Natural killer cell treated with Interleukin-12 subunit alpha and Interleukin-12 subunit beta and Interleukin-15 and Interleukin-18, amount 100 ng/mL, for 72 hours (primary cell): ENCODE data around the gene ACADSB. TPM values are rescaled to one million over a fixed set of nuclear protein-coding genes. Genes with fewer than 3 reads are reported as not detected.

Source experiments
- ATAC-seq, 2 donors: fragments of 150-1000 bp; cut with Tn5 transposase in 1 of 2; sonication (Bioruptor Pico), chemical (Tn5 transposase) in 1 of 2; 2 replicates each; pipeline ENCODE4 v1.10.0; 2021
- DNase-seq: peaks from one replicate; pipeline ENCODE4 v3.0.0; 2022; ENCODE audit warnings: low spot score
- H3K27ac Mint-ChIP-seq, 2 donors: 1 replicate in 1 of 2; 2 replicates in 1 of 2; pipeline ENCODE4 v1.8.0; 2022; ENCODE audit warnings: mixed read lengths in 2 of 2, mild to moderate bottlenecking in 1 of 2, moderate library complexity in 1 of 2
- H3K27me3 Mint-ChIP-seq, 2 donors: 1 replicate in 1 of 2; 2 replicates in 1 of 2; pipeline ENCODE4 v1.8.0; 2022; ENCODE audit warnings: mixed read lengths in 2 of 2
- H3K36me3 Mint-ChIP-seq: one replicate; pipeline ENCODE4 v1.8.0; 2022; ENCODE audit warnings: mixed read lengths
- H3K4me1 Mint-ChIP-seq, 2 donors: 1 replicate in 1 of 2; 2 replicates in 1 of 2; pipeline ENCODE4 v1.8.0; 2022; ENCODE audit warnings: low read depth in 2 of 2, mixed read lengths in 2 of 2, mild to moderate bottlenecking in 1 of 2
- H3K4me3 Mint-ChIP-seq: one replicate; pipeline ENCODE4 v1.8.0; 2022; ENCODE audit warnings: mixed read lengths
- H3K9me3 Mint-ChIP-seq: 2 replicates; pipeline ENCODE4 v1.8.0; 2022; ENCODE audit warnings: mixed read lengths
- total RNA-seq, 2 donors: library from RNA; stranded (reverse); gene quantifications; one replicate each; pipeline ENCODE4 v1.2.3, GENCODE V29; 2022

The ACADSB gene
- total RNA-seq, 2 donors from 2014 or later = 15.0 to 24.0 TPM

DNA sequence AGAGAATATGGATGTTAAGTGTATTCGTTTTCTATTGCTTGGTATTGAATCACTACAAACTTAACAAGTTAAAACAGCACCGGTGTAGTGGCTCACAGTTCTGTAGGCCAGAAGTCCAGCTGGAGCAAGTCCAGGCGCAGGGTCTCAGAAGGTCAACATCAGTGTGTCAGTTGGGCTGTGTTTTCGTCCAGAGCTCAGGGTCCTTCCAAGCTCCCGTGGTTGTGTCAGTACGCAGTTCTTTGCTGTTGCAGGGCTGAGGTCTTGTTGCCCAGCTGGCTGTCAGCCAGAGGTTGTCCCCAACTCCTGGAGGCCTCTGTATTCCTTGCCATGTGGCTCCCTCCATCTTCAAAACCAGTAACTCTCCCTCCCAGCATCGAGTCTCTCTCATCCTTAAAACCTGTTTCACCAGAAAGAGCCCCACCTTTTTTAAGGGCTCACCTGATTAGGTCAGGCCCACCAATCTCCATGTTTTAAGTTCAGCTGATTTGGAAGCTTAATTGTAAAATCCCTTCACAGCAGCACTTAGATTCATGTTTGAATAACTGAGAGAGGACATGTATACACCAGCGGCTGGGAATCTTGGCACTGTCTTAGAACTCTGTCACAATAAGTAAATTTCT, 26.8 kb downstream of the ACADSB start:
- H3K4me1 Mint-ChIP-seq = peaks cover 11 to 13% of the 10 kb centered on the region in 2 donors
- no peak overlapping the region for H3K4me3 Mint-ChIP-seq
- no peaks in the 10 kb centered on the region for H3K36me3 Mint-ChIP-seq
- no peak overlapping the region for H3K27ac Mint-ChIP-seq
- DNase-seq (no peak), ATAC-seq (no peak)
- no peaks in the 10 kb centered on the region for H3K9me3 Mint-ChIP-seq
- H3K27me3 Mint-ChIP-seq = no peaks in the 10 kb centered on the region

DNA sequence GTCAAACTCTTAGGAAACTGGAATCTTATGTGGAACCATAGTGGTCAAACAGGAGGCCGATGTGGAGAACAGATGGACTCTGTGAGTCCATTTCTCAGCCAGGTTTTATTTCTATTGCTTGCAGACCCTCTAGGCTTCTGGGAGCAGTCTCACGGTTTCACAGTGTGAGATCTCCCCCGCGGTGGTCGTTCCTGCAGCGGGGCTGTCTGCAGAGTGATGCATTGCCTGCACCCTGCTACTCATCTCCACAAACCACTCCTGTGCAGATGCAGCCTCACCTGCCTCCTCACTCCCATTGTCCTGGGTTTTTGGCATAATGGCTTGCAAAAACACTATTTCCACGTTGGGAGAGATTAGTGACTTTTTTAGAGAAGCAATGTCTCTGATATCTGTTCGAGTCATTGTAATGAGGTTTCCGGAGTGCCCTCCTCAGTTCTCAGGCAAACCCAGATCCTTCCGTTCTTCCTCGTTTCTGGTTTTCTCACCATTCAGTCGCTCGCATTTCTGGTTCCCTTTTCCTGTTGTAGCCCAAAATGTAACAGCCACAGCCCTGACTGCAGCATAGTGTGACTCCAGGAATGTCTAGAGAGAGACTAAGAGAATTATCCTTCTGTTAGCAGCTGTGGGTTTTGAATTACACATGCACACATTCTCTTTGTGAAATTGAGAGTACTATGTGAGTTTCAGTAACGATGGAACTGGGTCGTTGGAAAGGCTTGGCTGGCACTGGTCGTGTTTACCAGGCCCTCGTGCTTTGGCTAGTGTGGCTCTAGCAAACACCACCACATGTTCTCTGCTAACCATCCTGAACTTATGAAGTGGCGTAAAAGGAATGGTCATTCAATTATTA, 30.2 kb downstream of the ACADSB start:
- DNase-seq (no peak), ATAC-seq (peak; percentile 60 to 66)
- Mint-ChIP-seq H3K27ac (peak overlapping the region in 1 of 2 donors; percentile 48), H3K9me3 (no peaks in the 10 kb centered on the region), H3K36me3 (no peaks in the 10 kb centered on the region), H3K27me3 (no peaks in the 10 kb centered on the region), H3K4me1 (peaks cover 10 to 11% of the 10 kb centered on the region in 2 donors), H3K4me3 (peak overlapping the region; percentile 28)

- Mint-ChIP-seq H3K36me3 (no peaks in the 10 kb centered on the region), H3K4me1 (peaks cover 10 to 11% of the 10 kb centered on the region in 2 donors), H3K27me3 (no peaks in the 10 kb centered on the region), H3K27ac (peak overlapping the region in 1 of 2 donors; percentile 48), H3K9me3 (no peaks in the 10 kb centered on the region), H3K4me3 (peak overlapping the region; percentile 28)
- ATAC-seq (no peak), DNase-seq (no peak)
These were observed 30.8 kb downstream of the ACADSB start for GRCh38 chr10:123039632-123039930.

- H3K4me1 Mint-ChIP-seq = peaks cover 10 to 11% of the 10 kb centered on the region in 2 donors
- no peaks in the 10 kb centered on the region for H3K36me3 Mint-ChIP-seq
These were observed 34.1 kb downstream of the ACADSB start for GRCh38 chr10:123042708-123043408.

GRCh38 chr10:123043409-123043925, 34.7 kb downstream of the ACADSB start:
- Mint-ChIP-seq H3K27ac (no peak overlapping the region), H3K9me3 (no peaks in the 10 kb centered on the region), H3K4me1 (peaks cover 10 to 11% of the 10 kb centered on the region in 2 donors), H3K4me3 (no peak overlapping the region), H3K27me3 (no peaks in the 10 kb centered on the region), H3K36me3 (no peaks in the 10 kb centered on the region)
- no peak for DNase-seq
- ATAC-seq = peak in 1 of 2 donors; percentile 49

More at GRCh38 chr10:123042708-123043408, 34.1 kb downstream of the ACADSB start:
- Mint-ChIP-seq H3K27ac (no peak overlapping the region), H3K27me3 (no peaks in the 10 kb centered on the region), H3K9me3 (no peaks in the 10 kb centered on the region), H3K4me3 (no peak overlapping the region)
- no peak for DNase-seq
- ATAC-seq = no peak

DNA sequence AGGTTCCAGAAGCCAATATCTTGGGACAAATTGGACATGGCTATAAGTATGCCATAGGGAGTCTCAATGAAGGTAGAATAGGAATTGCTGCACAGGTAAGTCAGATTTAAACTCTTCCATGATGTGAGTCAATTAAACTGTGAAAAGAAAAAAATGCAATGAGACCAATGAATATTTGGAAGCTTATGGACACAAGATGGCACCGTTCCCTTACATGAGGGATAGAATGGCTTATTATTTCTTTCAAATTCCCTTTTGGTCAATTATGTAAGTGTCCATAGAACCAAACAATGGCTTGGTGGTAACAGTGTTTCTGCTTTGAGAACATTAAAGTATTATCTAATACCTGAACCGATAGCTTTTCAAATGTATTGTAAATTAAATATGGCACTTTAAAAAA, 35.6 kb downstream of the ACADSB start:
- Mint-ChIP-seq H3K27me3 (no peaks in the 10 kb centered on the region), H3K4me3 (no peak overlapping the region), H3K27ac (no peak overlapping the region), H3K9me3 (no peaks in the 10 kb centered on the region), H3K36me3 (no peaks in the 10 kb centered on the region), H3K4me1 (peaks cover 2% of the 10 kb centered on the region in 2 donors)
- no peak for ATAC-seq
- no peak for DNase-seq

DNA sequence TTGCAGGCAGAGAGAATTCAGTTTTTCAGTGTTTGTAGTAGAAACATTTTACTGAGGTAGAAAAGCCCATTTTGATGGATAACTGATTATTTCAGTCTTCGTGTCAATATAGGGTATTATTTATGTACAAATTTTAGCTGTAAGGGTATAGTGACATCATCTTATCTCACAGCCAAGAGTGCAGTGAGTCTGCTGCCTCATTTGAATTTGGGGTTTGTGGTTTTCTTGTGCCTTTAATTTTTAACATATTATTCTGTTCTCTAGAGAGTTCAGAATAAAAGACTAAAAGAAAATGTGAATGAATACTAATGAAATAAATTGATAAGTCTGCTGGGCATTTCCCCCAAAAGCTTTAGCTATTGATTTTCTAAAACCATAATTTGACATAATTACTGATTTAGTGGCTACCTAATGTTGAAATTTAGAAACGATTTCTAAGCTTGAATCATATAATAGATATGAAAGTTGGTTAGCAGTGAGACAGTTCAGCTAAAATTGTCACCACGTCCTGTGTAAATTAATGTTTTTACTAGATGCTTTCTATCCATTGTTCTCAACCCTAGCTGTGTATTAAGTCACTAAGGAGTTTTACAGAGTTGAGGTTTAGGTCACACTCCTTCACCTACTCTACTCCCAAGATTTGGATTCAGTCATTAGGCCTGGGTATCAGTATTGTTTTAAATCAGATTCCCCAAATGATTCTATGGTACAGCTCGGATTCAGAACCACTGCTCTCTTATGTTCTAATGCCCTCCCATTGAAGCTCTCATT, 37.3 kb downstream of the ACADSB start:
- ATAC-seq (no peak), DNase-seq (no peak)
- H3K9me3 Mint-ChIP-seq = no peaks in the 10 kb centered on the region
- H3K4me3 Mint-ChIP-seq = no peak overlapping the region
- H3K27ac Mint-ChIP-seq = no peak overlapping the region
- no peaks in the 10 kb centered on the region for H3K4me1 Mint-ChIP-seq
- H3K27me3 Mint-ChIP-seq = no peaks in the 10 kb centered on the region
- no peaks in the 10 kb centered on the region for H3K36me3 Mint-ChIP-seq

- H3K36me3 Mint-ChIP-seq = no peaks in the 10 kb centered on the region
- ATAC-seq (no peak), DNase-seq (no peak)
- H3K27me3 Mint-ChIP-seq = peaks cover 5 to 6% of the 10 kb centered on the region in 2 donors
- no peak overlapping the region for H3K4me3 Mint-ChIP-seq
- H3K9me3 Mint-ChIP-seq = no peaks in the 10 kb centered on the region
- H3K4me1 Mint-ChIP-seq = no peaks in the 10 kb centered on the region
- no peak overlapping the region for H3K27ac Mint-ChIP-seq
These were observed 49.2 kb downstream of the ACADSB start for GRCh38 chr10:123057968-123058367.

- DNase-seq (no peak), ATAC-seq (no peak)
- H3K27ac Mint-ChIP-seq = no peak overlapping the region
- H3K9me3 Mint-ChIP-seq = no peaks in the 10 kb centered on the region
- H3K36me3 Mint-ChIP-seq = no peaks in the 10 kb centered on the region
- peaks cover 17 to 23% of the 10 kb centered on the region in 2 donors for H3K27me3 Mint-ChIP-seq
- H3K4me1 Mint-ChIP-seq = no peaks in the 10 kb centered on the region
- no peak overlapping the region for H3K4me3 Mint-ChIP-seq
These were observed 53.1 kb downstream of the ACADSB start for GRCh38 chr10:123061865-123062264.

- no peaks in the 10 kb centered on the region for H3K36me3 Mint-ChIP-seq
- H3K4me1 Mint-ChIP-seq = no peaks in the 10 kb centered on the region
- ATAC-seq = no peak
- peaks cover 17 to 23% of the 10 kb centered on the region in 2 donors for H3K27me3 Mint-ChIP-seq
- H3K4me3 Mint-ChIP-seq = no peak overlapping the region
- no peak for DNase-seq
- H3K27ac Mint-ChIP-seq = no peak overlapping the region
- H3K9me3 Mint-ChIP-seq = no peaks in the 10 kb centered on the region
These were observed 53.9 kb downstream of the ACADSB start for GRCh38 chr10:123062726-123063125.

GRCh38 chr10:123068087-123068853, 59.5 kb downstream of the ACADSB start:
- H3K36me3 Mint-ChIP-seq = no peaks in the 10 kb centered on the region
- ATAC-seq (no peak), DNase-seq (no peak)
- H3K4me3 Mint-ChIP-seq = no peak overlapping the region
- H3K9me3 Mint-ChIP-seq = no peaks in the 10 kb centered on the region
- no peak overlapping the region for H3K27ac Mint-ChIP-seq
- peaks cover 22% of the 10 kb centered on the region in 2 donors for H3K27me3 Mint-ChIP-seq
- H3K4me1 Mint-ChIP-seq = no peaks in the 10 kb centered on the region

DNA sequence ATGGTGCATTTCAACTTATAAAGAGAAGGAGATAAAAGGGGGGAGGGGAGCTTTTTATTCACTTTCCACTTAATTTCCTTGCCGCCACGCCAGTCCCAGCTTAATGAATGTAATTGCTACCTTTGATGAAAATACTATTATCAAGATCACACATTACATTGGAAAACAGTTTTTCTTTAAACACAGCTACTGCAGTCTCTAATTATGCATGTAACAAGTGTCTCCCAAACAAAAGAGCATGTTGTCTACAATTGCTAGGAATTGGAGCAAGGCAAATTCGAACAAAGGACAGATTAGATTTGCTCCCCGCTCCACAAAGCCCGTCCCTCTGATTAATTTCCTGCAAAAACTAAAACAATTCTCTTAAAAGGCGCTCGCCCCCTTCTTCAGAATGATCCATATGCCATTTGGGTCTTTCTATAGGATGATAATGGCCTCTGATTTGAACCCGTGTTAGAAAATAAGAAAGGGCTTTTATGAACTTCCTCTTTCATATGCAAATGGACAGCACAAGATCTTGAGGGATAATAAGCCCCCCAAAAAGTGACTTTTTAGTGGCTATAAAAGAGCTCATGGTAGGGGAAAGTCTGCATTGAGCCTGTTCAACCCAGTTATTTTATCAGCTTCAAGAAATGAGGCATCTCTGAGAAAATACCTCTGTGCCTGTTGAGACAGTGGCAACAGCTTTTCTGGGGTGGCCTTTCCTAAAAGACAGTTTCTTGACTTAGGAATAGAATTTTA, 60.6 kb downstream of the ACADSB start:
- H3K36me3 Mint-ChIP-seq = no peaks in the 10 kb centered on the region
- DNase-seq = no peak
- no peak for ATAC-seq
- no peak overlapping the region for H3K27ac Mint-ChIP-seq
- H3K4me1 Mint-ChIP-seq = no peaks in the 10 kb centered on the region
- H3K9me3 Mint-ChIP-seq = no peaks in the 10 kb centered on the region
- H3K4me3 Mint-ChIP-seq = no peak overlapping the region
- H3K27me3 Mint-ChIP-seq = peaks cover 22% of the 10 kb centered on the region in 2 donors
